Gastrocnemius medialis (tissue), 4 donors: ENCODE results near the gene CCDC92B.

ENCODE experiments used
- POLR2A ChIP-seq, 2 donors: fragments of 450-650 bp; IDR thresholded peaks; one replicate each; pipeline ENCODE4 v1.6.1; 2017; ENCODE audit warnings: antibody characterized with exemption in 2 of 2, mild to moderate bottlenecking in 2 of 2, moderate library complexity in 2 of 2
- TF ChIP-seq, protein P1 (sequence below), 5 experiments: fragments of 450-650 bp in 3 of 5; fragments of 200-600 bp in 2 of 5; sonication (generic) in 2 of 5; IDR thresholded peaks in 4 of 5; conservative IDR thresholded peaks in 1 of 5; 1 replicate in 4 of 5; 2 replicates in 1 of 5; pipeline ENCODE4 v1.5.1; 2016 to 2019; ENCODE audit warnings: antibody characterized with exemption in 5 of 5, mild to moderate bottlenecking in 3 of 5, moderate library complexity in 3 of 5

DNA sequence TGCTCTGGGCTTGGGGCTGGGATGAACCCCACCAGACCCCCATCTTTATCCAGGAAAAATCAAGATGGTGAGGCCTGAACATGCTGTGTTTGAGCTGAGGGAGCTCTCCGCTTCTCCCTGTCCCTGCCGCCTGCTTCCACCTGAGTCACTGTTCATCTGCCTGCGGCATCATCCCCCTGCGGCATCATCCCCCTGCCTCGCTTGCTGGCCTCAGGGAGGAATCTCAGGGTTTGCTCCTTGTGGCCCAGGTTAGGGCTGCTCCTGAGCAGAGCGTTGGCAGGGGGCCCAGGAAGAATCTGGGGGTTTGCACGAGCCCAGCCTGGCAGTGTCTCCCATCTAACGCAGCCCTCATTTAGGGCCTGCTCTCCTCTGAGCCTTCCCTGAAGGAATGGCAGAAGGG lies 35.4 kb upstream of the CCDC92B start:
- TF ChIP-seq, protein P1, sequence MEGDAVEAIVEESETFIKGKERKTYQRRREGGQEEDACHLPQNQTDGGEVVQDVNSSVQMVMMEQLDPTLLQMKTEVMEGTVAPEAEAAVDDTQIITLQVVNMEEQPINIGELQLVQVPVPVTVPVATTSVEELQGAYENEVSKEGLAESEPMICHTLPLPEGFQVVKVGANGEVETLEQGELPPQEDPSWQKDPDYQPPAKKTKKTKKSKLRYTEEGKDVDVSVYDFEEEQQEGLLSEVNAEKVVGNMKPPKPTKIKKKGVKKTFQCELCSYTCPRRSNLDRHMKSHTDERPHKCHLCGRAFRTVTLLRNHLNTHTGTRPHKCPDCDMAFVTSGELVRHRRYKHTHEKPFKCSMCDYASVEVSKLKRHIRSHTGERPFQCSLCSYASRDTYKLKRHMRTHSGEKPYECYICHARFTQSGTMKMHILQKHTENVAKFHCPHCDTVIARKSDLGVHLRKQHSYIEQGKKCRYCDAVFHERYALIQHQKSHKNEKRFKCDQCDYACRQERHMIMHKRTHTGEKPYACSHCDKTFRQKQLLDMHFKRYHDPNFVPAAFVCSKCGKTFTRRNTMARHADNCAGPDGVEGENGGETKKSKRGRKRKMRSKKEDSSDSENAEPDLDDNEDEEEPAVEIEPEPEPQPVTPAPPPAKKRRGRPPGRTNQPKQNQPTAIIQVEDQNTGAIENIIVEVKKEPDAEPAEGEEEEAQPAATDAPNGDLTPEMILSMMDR (IDR thresholded peaks at IDR 0.05 in 4 of 5, conservative IDR thresholded peaks at IDR 0.05 in 1 of 5) = no peak
- no peak for TF ChIP-seq POLR2A (IDR thresholded peaks at IDR 0.05)
